HK-2 (cell line): ENCODE results near the gene PDPN.

Experiments
- DNase-seq: peaks from one replicate; pipeline ENCODE4 v3.0.0-alpha.2; 2018; ENCODE audit not compliant: unreplicated experiment

Gene PDPN

DNA sequence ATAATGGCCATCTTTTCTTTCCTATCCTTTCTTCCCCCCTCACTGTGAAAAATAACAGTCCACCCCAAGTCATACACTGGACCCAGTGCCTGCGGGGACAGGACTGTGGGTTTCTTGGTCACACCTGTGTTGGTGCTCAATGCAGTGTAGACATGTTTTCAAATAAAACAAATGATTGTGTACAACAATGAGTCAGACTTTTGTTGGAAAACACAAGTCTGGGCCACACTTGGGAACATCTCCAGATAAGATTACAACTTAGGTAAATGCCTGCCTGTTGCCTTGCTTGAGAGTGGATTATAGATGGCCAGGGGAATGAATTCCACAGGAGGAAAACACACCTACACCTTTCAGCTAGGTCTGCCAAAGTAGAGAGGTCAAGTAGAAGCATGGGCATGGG, 34.1 kb downstream of the PDPN start:
- no peak for DNase-seq

DNA sequence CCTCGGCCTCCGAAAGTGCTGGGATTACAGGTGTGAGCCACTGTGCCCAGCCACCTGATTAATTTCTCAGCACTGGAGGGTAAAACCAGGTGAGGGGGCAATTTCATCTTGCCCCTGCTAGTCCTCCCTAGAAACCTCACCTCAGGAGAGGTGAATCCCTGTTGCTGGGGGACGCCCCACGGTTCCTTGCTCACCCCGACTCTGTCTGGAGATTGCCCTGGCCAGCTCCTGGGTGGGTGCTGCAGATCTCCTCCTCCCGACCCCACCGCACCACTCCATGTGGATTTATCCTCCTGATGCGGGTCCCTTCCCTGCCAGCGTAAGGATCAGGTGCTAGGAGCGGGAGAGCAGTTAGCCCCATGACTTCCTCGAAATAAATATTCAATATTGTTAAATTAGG, 34.9 kb downstream of the PDPN start:
- no peak for DNase-seq

DNA sequence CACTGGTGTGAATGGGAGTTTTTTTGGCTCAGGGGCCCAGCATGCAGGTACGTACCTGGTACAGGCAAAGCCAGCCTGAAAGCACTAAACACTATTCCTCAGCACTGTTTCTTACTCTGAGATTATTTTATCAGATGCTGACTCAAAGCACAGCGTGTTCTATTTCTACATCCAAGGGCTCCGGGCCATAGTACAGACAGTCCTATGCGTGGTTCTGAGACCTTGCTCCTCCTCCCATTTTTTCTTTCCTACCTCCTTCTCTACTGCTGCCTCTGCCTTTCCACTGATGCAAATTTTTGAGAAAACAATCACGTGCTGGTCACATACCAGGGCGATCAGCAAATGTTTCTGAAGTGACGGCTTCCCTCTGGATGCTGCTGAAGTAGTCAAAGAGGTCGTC, 36.3 kb downstream of the PDPN start:
- no peak for DNase-seq

DNA sequence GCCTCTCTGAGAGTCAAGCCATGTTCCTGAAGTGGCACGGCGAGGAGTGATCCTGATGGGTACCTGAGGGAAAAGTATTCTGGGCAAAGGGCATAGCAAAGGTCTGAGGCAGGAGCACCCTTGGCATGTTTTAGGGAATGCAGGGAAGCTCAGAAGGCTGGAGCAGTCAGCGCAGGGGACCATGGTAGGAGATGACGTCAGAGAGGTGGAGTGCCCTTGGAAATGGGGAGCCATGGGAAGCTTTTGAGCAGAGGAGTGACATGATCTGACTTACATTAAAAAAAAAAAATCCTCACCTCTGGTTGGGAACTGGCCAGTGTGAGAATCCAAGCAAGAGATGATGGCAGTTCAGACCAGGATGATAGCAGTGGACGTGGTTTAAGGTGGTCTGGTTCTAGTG, 37.2 kb downstream of the PDPN start:
- DNase-seq: no peak

DNA sequence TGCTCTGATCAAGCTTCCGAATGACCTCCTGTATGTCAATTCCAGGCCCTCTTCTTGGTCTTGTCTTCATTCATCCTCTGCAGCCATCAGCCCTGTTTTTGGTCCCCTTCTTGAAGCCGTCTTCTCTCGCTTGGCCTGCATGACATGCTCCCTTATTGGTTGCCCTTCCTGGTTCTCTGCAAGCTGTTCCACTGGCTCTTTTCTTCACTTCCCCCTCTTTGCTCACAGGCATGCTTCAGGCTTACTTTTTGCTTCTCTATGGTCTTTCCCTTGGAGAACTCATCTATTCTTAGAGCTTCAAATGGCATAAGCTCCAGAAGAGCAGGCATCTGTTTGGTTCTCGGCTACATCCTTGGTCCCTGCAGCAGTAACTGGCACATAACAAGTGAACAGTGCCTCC, 38.8 kb downstream of the PDPN start:
- no peak for DNase-seq

DNA sequence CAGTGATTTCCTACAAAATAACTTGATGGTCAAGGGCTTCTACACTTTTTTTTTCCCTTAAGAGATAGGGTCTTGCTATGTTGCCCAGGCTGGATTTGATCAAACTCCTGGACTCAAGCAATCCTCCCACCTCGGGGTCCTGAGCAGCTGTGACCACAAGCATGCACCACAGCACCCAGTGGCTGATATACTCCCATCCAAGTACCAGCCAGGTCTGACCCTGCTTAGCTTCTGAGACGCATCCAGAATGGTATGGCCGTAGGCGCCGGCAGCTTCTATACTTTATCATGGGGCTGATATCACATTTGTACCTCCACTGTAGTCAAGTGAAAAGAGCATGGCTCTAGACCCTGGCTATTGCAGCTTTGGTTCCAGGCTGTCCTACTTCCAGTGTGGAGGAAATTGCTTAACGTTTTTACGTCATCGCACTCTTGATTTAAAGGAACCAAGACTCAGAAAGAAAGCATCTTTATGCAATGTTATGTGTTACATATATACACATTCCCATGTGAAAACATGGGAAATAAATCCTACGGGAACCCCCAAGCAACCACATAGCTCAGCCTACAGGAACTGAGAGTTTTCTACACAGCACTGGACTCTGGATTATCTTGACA, 39.5 kb downstream of the PDPN start:
- no peak for DNase-seq

DNA sequence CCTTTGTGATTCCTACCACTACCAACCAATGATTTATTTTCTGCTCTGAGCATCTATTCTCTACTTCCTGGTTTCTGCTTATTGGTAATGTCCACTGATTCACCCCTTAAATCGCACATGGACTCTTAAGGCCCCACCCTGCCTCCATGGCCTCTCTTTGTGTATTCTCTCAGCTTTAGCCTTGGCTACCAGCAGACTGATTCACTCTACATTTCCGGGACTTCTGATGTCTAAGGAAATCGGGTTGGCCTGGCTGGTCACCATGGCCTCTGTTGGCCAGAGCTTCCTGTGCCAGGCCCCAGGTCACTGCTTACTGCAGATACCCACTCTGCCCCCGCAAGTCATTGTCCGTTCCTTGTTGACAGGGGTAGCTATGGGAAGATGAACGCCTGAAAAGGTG, 40.9 kb downstream of the PDPN start:
- no peak for DNase-seq

DNA sequence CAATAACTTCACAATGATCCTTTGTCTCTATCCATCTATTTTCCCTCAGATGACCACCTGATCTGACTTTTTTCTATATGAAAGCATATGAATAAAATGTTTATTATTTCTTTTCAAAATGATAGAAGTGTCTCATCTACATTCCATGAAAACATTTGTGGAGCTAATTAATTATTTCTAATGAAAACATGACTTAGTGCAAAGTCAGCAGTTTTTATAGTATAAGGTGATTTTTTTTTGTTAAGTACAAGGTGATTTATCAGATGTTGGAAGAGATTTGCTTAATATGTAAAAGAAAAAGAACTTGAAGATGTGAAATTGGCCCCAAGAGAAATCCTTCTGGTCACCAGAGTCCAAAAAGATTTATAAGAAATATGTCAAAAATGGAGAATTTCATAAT, 43.5 kb downstream of the PDPN start:
- DNase-seq: no peak

DNA sequence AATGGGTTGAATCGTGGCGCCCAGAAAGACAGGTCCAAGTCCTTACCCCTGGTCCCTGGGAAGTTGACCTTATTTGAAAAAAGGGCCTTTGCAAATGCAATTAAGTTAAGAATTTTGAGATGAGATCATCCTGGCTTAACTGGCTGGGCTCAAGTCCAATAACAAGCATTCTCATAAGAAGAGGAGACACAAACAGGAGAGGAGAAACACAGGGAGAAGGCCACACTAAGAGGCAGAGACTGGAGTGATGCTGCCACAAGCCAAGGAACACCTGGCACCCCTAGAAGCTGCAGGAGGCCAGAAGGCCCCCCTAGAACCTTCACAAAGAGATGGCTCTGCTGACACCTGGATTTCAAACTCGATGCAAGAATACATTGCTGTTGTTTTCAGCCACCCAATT, 44.6 kb downstream of the PDPN start:
- DNase-seq: no peak

DNA sequence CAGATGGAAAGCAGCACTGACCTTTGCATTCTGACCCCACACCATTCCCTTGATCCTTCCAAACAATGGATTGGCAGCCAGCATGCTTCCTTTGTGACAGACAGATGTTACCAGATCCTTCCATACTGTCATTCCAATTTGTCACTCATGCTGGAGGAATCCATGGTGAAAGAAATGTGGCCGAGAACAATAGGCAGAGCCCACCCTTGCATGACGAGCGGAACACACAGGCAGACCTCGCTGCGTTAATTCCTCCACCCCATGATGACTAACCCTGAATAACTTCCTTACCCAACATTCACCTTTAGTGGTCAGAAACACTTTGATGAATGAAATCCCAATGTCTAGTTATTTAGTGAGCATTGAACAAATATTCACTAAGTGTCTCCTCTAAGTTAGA, 45.1 kb downstream of the PDPN start:
- peak; percentile 10 for DNase-seq

DNA sequence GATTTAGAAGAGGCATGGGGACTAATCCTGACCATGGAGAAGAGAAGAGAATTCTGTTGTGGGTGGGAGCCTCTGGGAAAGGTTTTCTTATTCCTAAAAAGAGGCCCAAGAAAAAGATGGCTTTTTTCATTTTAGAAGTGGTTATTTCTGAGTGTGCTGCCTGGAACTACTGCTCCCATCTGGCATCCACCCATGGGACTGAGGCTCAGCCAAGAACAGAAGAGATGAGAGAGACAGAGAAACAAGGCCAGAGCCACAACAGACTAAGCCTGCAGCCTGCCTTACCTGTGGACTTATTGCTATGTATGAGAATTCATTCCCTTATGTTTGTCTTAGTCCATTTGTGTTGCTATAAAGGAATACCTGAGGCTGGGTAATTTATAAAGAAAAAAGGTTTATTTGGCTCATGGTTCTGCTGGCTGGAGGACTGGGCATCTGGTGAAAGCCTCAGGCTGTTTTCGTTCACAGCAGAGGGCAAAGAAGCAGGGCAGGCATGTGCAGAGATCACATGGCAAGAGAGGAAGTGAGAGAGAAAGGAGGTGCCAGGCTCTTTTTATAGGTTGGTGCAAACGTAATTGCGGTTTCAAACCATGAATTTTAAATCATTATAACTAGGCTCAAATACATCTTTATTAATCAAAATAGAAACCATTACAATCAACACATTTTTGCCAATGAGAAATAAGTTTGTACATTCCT, 58.8 kb downstream of the PDPN start:
- DNase-seq: no peak

DNA sequence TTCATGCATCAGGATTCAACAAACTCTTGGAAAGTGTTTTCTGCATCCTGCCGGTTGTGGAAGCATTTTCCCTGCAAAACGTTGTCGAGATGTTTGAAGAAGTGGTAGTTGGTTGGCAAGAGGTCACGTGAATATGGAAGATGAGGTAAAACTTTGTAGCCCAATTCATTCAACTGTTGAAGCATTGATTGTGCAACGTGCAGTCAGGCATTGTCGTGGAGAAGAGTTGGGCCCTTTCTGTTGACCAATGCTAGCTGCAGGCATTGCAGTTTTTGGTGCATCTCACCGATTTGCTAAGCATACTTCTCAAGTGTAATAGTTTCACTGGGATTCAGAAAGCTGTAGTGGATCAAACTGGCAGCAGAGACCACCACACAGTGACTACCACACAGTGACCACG, 59.4 kb downstream of the PDPN start:
- no peak for DNase-seq

DNA sequence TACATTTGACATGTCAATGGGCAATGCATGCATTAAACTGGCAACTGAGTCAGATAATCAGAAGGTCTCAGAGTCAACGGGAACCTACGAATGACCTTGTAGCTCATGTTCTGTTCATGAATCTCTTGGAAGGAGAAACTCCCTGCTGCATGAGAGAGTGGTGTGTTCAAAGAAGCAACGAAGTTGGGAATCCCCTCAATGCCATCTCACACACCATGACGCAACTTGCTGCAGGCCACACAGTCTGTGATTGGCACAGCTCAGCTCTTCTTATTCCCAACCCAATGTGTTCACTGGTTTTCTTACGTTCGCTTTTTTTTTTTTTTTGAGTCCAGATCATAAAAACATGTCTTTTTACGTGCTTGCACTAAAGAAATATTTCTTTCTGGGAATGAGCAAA, 62.9 kb downstream of the PDPN start:
- DNase-seq: no peak

DNA sequence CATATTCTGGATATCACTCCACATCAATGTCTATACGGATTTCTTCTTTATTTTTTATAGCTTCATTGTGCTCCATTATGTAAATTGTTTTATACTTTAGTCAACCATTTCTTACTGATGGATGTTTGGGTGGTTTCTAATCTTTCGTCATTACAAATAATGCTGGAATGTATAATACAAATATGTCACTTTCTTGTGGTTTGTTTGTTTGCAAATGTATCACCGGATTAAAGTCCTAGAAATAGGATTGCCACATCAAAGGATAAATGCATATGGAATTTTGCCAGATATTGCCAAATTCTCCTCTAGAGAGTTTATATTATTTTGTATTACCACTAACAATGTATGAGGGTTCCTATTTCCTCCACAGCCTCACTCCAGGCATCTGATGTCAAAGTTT, 67.6 kb downstream of the PDPN start:
- DNase-seq: no peak

DNA sequence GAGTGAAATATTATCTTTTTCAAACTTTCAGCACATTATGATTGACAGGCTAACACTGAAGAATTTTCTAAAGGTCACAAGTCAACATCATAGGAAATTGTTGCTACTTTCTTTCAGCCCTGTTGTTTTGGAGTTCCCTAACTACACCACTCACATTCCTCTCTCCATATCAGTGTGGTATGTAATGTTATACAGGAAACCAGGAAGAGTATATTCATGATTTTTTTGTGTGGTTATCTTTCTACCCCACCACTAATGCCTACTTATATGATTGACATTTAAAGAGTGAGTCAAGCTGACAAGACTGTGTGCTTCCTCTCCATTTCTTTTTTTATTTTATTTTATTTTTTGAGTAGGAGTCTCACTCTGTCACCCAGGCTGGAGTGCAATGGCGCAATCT, 68.6 kb downstream of the PDPN start:
- DNase-seq: no peak

DNA sequence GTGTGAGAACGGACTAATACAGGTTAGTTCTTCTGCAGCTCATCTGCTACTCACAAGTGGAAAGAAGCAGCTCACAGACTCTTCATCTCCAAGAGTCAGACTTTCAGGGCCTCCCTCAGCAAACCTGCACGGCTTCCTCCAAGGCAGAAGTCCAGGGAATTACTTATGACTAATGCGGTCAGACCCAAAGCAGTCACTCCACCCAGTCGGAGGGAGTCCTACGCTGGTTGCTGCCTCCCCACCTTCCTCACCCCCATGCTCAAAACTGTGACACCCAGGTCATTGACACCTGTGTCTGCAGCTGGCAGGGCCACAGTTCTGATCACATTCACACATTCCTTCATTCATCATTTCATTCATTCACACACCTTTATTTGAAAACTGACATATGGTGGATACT, 77.9 kb downstream of the PDPN start:
- DNase-seq: no peak

DNA sequence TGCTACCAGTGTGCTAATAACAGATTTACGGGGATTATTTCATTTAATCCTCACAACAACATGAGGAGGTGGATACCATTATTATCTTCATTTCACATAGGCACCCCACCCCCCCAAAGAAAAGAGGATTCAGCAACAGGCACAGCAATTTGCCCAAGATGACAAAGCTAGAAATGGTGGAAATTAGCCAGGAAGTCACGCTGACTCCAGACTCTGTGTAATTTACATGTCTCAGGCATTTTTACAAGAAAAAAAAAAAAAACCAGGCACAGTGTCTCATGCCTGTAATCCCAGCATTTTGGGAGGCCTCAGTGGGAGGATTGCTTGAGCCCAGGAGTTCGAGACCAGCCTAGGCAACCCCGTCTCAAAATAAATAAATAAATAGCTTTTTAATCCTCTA, 78.9 kb downstream of the PDPN start:
- no peak for DNase-seq

DNA sequence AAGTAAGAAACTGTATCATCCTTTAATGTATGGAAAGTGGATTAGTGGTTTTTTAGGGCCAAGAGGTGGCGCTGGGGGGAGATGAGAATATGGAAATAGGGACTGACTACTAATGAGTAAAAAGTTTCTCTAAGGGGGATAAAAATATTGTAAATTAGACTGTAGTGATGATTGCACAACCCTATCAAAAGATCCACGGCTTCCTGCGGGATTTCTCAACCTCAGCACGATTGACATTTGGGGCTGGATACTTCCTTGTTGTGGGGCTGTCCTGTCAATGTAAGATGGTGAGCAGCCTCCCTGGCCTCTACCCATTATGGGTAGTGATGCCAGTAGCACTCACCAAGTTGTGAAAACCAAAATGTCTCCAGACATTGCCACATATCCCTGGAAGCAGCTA, 80.3 kb downstream of the PDPN start:
- no peak for DNase-seq

DNA sequence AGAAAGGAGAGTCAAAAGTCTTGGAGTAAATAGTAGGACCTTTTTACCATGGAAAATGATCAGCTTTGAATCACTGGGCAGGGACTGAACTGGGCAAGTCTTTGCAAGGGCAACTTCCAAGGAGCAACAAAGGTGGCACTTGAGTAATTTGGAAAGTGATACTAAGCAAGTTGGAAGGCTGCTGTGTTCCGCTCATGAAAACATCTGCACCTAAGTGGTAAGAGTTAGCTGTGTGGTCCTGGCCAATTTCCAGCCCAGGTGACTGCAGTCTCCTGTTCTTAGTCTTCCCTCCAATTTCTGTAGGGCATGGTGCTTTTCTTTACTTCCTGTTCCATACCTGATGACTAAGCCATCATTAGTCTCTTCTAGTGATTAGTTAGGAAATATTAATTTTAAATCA, 80.8 kb downstream of the PDPN start:
- no peak for DNase-seq

DNA sequence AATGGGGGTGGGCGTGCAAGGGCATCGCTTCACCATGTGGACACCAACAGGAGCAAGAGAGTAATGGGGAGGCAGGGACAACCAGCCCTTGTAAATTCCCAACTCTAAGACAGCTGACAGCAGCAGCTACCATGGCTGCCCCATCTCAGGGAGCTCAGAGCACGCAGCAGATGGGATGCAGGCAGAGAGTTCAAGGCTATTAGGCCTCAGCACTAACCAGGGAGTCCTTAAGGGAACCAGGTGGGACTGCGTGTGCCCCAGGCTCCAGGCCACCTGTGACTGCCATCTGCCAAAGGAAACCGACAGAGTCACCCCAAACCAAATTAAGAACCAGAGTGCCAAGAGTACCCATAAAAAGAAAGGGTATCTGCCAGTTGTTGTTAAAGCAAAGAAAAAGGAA, 82.7 kb downstream of the PDPN start:
- peak; percentile 0 for DNase-seq
